Cardiac muscle cell (in vitro differentiated cells and primary cell): ENCODE measurements around the gene NPIPB4. TPM values are rescaled to one million over a fixed set of nuclear protein-coding genes. Genes with fewer than 3 reads are reported as not detected.
"Not testable (repeated sequence)": the region's sequence is repeated elsewhere in the genome, so short reads cannot be mapped to it uniquely, and the experiment has no call there.

Source experiments
- DNase-seq, 2 donors: peaks; one replicate each; pipeline versions ENCODE4 v3.0.0 to v3.0.0-alpha.2; 2010 to 2017; ENCODE audit warnings: low read depth in 1 of 2, low spot score in 1 of 2
- H3K27ac ChIP-seq: fragments of 200-600 bp; sonication (generic); 2 replicates; pipeline ENCODE4 v1.5.1; 2016
- H3K27me3 ChIP-seq: fragments of 200-600 bp; sonication (generic); 2 replicates; pipeline ENCODE4 v1.6.0; 2016; ENCODE audit warnings: control low read depth
- H3K36me3 ChIP-seq: fragments of 200-600 bp; sonication (generic); 2 replicates; pipeline ENCODE4 v1.5.1; 2016; ENCODE audit warnings: control low read depth
- H3K4me1 ChIP-seq: fragments of 200-600 bp; sonication (generic); 2 replicates; pipeline ENCODE4 v1.8.1; 2017; ENCODE audit warnings: low read depth, mild to moderate bottlenecking, mixed run types
- H3K4me3 ChIP-seq: fragments of 200-600 bp; sonication (generic); 2 replicates; pipeline ENCODE4 v1.5.1; 2016; ENCODE audit warnings: mild to moderate bottlenecking
- H3K9me3 ChIP-seq: fragments of 200-600 bp; sonication (generic); 2 replicates; pipeline ENCODE4 v1.5.1; 2017; ENCODE audit warnings: low read depth, mild to moderate bottlenecking, control low read depth
- CTCF ChIP-seq: IDR thresholded peaks from 2 replicates; pipeline ENCODE4 v1.5.1; 2012; ENCODE audit warnings: low read depth, mild to moderate bottlenecking, low read length
- polyA plus RNA-seq: library from polyadenylated mRNA; unstranded; fragments of >200 nt; fragmentation: Nextera tagmentation; extraction: Ambion mirVana; gene quantifications from 2 replicates; pipeline ENCODE4 v1.2.1, GENCODE V29; 2016
- total RNA-seq: library from RNA; depleted of rRNA; stranded (reverse); fragments of >200 nt; gene quantifications from 2 replicates; pipeline ENCODE4 v1.2.3, GENCODE V29; 2016

NPIPB4 gene
- total and polyA plus RNA-seq, 2 experiments from 2014 or later = 6.5 to 21.0 TPM

DNA sequence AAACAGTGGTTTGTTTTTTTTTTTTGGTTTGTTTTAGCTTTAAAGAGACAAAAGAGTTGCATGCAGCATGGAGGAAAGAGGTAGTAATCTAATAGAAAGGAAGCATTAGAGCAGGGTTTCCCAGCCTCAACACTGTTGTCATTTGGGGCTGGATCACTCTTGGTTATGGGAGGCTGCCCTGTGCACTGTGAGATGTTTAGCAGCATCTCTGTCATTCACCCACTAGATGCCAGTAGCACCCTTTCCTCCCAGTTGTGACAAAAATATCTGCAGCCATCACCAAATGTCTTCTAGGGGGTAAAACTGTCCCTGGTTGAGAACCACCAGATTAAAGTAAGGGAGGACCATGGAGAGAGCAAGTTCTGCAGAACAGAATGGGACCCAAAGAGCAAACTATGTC, 40.5 kb downstream of the NPIPB4 start:
- not testable (repeated sequence) for H3K4me3 ChIP-seq, H3K27ac ChIP-seq, H3K36me3 ChIP-seq, H3K9me3 ChIP-seq, H3K4me1 ChIP-seq, H3K27me3 ChIP-seq, DNase-seq

DNA sequence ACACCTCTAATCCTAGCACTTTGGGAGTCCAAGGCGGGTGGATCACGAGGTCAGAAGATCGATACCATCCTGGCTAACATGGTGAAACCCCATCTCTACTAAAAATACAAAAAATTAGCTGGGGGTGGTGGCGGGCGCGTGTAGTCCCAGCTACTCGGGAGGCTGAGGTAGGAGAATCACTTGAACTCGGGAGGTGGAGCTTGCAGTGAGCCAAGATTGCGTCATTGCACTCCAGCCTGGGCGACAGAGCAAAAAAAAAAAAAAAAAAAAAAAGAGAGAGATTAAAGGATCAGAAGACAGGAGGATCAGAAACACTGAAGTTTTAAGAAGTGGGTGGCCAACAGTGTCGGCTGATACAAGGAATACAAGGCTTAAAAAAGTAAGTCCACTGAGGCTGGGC, 41.9 kb downstream of the NPIPB4 start:
- H3K4me3 ChIP-seq, H3K9me3 ChIP-seq, H3K27ac ChIP-seq, H3K36me3 ChIP-seq, H3K4me1 ChIP-seq, DNase-seq, H3K27me3 ChIP-seq: not testable (repeated sequence)

GRCh38 chr16:21802375-21802663, 55.2 kb downstream of the NPIPB4 start:
- H3K4me1 ChIP-seq, H3K36me3 ChIP-seq, H3K9me3 ChIP-seq, DNase-seq, H3K4me3 ChIP-seq, H3K27me3 ChIP-seq, H3K27ac ChIP-seq: not testable (repeated sequence)

DNA sequence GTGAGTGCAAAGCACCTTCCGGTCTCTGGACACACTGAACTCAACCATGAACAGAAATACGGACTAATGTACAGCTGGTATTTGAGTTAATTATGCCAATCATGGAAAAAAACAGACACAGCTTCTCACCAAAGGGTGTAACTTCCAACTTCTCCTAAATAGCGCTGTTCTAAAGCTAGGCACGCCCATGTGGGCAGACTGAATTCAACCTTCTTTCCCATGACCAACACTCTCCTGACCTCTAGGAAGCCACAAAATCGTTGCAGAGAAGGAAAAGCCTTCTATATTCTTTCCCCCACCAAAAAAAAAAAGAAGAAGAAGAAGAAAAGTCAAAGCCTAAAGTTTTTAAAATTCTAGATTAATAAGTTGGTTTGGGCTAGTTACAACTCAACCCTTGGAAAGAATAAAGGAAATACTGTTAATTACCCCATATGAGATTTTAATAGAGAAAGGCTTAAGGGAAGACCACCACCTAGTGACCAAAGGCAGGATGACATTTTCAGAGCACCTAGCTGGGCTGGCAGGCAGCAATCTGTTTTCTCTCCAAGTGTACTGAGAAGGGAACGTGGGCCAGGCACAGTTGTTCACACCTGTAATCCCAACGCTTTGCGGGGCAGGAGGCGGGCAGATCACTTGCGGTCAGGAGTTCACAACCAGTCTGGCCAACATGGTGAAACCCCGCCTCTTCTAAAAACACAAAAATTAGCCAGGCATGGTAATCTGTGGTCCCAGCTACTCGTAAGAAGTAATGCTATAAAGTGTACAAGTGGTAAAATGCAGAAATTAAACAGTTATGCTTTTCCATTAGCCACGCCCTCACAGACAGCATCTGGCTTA, 55.8 kb downstream of the NPIPB4 start:
- H3K36me3 ChIP-seq, H3K9me3 ChIP-seq, H3K4me3 ChIP-seq, H3K4me1 ChIP-seq, H3K27ac ChIP-seq, H3K27me3 ChIP-seq: not testable (repeated sequence)
- peak; percentile 44 to 60 for DNase-seq
- peak; percentile 46 for TF ChIP-seq CTCF

DNA sequence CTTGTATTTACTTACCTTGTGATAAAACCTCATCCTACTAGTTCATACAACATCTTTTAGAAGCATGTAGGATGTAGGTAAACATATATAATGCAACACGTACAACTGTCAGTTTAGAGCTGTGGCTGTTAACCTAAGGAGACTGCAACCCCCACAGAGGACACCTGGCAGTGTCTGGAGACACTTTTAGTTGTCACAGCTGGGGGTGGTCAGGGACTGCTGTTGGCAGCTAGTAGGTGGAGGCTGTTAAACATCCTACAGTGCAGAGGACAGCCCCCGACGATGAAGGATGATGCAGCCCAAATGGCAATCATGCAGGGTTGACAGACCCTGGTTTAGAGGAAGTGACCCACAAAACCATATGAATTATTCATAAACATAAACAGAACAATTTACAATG, 59.0 kb downstream of the NPIPB4 start:
- not testable (repeated sequence) for H3K27me3 ChIP-seq, H3K9me3 ChIP-seq, H3K27ac ChIP-seq, H3K36me3 ChIP-seq, DNase-seq, H3K4me1 ChIP-seq, H3K4me3 ChIP-seq

DNA sequence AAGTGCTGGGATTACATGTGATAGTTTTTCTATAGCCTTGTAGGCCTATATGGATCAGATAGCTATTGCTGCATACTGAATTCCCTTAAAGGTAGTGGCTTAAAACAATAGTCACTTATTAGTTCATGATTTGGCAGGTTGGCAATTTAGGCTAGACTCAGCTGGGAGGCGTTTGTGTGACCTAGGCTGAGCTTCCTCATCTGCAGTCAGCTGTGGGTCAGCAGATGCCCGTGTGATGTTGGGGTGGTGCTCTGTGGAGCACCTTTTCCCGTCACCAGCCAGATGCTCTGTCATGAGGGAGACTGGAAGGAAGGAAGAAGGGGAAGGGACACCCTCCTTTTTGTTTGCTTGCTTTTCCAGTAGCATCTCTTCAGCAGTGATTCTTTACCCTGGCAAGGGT, 64.2 kb downstream of the NPIPB4 start:
- not testable (repeated sequence) for DNase-seq, H3K27me3 ChIP-seq, H3K9me3 ChIP-seq, H3K27ac ChIP-seq, H3K36me3 ChIP-seq, H3K4me3 ChIP-seq, H3K4me1 ChIP-seq

DNA sequence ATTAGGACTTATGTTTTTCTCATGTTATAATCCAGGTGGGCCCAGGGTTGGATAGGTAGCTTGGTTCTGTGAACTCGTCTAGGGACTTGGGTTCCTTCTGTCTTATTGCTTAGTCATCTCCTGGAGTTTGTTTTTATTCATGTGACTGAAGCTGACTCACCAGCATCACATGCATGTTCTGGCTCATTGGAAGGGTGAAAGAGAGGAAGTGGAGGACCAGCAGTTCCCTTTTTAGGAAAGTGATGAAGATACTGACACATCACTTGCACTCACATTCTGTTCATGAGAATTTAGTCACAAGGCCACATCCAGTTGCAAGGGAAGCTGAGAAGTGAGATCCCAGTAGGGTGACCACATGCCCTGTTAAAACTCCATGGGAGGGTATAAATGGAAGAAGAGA, 67.0 kb downstream of the NPIPB4 start:
- not testable (repeated sequence) for H3K9me3 ChIP-seq, H3K27me3 ChIP-seq, H3K36me3 ChIP-seq, H3K4me1 ChIP-seq, H3K4me3 ChIP-seq, DNase-seq, H3K27ac ChIP-seq

Other genes with a start within 250 kb of the NPIPB4 start
- gene IGSF6, start 205.1 kb downstream of the NPIPB4 start, total RNA-seq = not detected in 2 replicates
- gene IGSF6, start 205.1 kb downstream of the NPIPB4 start, polyA plus RNA-seq = 0.13 TPM in 1 of 2 replicates, not detected in the other
- 0.11 and 0.51 TPM in 2 replicates for gene OTOA, start 193.8 kb downstream of the NPIPB4 start, total RNA-seq
- gene OTOA, start 193.8 kb downstream of the NPIPB4 start, polyA plus RNA-seq = not detected in 2 replicates
- 248 and 286 TPM in 2 replicates for gene UQCRC2, start 95.6 kb upstream of the NPIPB4 start, total RNA-seq
- gene UQCRC2, start 95.6 kb upstream of the NPIPB4 start, polyA plus RNA-seq = 338 and 400 TPM in 2 replicates
- gene PDZD9, start 143.4 kb upstream of the NPIPB4 start, total RNA-seq = not detected in 2 replicates
- 0.26 TPM in 1 of 2 replicates, not detected in the other for gene PDZD9, start 143.4 kb upstream of the NPIPB4 start, polyA plus RNA-seq
- gene MOSMO, start 150.4 kb upstream of the NPIPB4 start, total RNA-seq = 14.5 and 14.7 TPM in 2 replicates
- 6.3 and 7.0 TPM in 2 replicates for gene MOSMO, start 150.4 kb upstream of the NPIPB4 start, polyA plus RNA-seq
- gene VWA3A, start 234.8 kb upstream of the NPIPB4 start, total RNA-seq = 0.24 TPM in 1 of 2 replicates, not detected in the other
- gene VWA3A, start 234.8 kb upstream of the NPIPB4 start, polyA plus RNA-seq = 0.10 and 0.16 TPM in 2 replicates